SH-SY5Y (cell line): ENCODE results near the gene TP53I11.

Experiments
- GATA2 ChIP-seq: IDR thresholded peaks from 2 replicates; pipeline ENCODE4 v1.6.1; 2011; ENCODE audit warnings: mild to moderate bottlenecking, low read depth, low read length
- GATA3 ChIP-seq: IDR thresholded peaks from 2 replicates; pipeline ENCODE4 v1.6.1; 2011; ENCODE audit warnings: low read depth, mild to moderate bottlenecking, low read length, moderate library complexity

The TP53I11 gene

DNA sequence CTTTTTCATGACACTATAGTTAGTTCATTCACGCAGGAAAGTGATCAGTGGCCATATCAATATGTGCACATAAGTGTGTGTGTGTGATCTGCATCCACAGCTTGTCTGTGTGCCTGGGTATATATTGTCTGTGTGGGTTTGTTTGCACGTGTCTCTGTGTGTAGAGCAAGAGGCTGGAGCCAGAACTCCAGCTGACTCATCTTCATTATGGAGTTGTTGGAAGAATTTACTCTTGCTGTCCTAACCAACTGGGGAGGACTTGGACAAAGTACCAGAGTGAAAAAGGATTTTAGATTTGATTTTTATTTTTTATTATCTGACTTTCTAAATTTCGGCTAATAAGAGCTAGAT, 63.9 kb downstream of the TP53I11 start:
- TF ChIP-seq GATA2 (no peak), GATA3 (no peak)

DNA sequence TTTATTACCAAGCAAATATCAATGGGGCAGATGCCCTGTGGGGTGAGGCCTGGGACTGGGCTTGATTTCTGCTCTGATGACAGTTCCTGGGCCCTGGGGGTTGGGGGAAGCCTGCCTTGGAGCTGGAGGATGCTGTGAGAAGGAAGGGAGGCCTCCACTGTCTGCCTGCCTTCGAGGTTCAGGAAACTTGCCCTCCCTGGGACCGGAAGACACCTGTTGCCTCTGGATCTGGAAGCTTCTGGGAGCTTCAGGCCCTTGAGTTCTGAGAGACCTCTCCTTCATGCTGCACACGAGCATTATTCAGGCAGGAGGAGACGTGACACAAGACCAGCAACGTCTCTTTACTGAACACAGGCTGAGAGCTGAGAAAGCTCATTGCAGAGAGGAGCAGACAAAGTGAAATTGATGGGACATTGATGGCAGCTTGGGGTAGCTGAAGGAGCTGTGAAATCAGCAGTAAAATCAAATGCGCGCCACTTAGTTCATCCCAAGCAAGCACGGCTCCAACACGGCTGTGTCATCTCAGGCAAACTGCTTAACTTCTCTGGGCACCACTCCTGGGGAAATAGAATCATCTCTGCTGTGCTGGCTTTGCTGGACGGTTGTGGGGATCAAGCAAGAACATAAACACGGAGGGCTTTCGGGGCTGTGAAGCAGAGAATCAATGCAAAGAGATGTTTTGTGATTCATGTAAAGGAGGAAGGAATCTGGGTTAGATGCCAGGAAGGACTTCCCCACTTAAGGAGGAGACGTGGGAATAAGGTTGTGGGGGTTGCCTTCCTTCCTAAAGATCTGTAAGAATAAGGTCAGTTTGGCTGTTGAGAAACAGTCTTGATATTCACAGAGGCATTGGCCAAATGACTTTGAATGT, 64.5 kb downstream of the TP53I11 start:
- TF ChIP-seq GATA2 (no peak), GATA3 (no peak)

DNA sequence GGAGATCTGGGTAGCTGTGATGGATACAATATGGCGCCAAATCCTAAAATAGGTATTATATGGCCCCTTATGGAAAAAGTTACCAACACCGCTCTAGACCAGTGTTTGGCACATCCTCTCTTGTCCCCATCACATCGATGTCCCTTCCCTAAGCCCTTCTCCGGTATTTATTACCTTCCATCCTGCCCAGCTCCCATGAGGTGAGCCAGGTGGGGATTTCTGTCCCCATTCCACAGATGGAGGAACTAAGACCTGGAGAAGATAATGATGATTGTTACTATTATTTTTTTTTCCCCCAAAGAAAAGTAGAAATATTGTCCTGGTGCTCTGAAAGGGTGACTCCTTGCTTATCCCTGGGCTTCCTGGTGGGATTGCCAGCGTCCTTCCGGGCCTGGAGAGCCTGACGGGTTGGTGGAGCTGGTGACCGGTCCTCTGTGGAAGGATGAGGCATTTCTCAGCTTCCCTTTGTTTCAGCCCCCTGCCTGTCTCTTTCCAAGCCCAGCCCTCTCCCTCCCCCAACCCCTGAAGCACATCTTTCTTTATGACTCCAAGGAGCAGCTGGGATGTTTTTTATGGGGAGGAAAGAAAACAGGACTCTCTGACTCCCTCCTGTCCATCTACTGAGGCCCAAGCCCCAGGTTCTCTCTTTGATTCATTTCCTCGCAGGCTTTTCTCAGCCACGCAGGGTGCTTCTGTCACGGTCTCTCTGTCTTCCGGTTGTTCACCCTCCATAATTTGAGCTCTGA, 65.4 kb downstream of the TP53I11 start:
- no peak for TF ChIP-seq GATA2
- TF ChIP-seq GATA3, result no peak

DNA sequence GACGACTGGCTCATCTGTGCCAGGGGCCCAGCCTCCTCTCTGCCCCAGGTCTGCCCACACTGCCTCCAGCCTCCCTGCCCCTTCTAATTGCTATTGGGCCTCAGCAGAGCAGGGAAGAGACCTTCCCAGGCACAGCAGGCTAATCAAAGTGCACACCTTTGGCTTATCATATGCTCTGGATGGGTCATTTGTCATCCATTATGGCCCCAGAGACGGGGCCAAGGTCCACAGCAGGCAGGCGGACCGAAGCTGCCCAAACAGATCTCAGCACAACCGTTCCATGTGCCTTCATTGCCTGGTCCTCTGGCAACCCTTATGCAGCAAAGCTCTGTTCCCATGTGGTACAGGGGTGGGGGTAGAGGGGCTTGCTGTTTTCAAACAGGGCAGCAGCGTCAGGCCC, 66.6 kb downstream of the TP53I11 start:
- no peak for TF ChIP-seq GATA2
- TF ChIP-seq GATA3, result no peak

DNA sequence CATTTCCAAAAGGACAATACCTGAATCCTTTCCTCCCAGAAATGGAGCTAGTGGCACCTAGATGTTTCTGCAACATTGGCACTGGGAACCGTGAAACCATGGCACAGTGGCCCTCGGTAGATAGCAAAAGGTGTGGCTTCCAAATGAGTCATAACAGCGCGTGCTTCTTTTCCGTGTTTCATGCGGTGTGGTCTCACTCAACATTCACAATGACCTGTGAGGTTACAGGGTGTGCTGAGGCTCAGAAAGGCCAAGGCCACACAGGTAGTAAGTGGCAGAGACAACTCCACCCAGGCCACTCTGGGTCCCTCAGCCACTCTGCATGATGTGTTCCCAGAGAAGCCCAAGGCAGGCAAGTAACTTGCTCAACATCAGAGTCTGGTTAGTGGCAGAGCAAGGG, 67.4 kb downstream of the TP53I11 start:
- TF ChIP-seq GATA3 (no peak), GATA2 (no peak)
